Panc1 (cell line): ENCODE measurements around the gene SLC9A9. TPM values are rescaled to one million over a fixed set of nuclear protein-coding genes. Genes with fewer than 3 reads are reported as not detected.

ENCODE experiments used
- ATAC-seq: fragments of 200-7000 bp; cut with Tn5 transposase; 2 replicates; pipeline ENCODE4 v1.9.1; 2020; ENCODE audit warnings: mild to moderate bottlenecking, moderate library complexity
- BruUV-seq: library from RNA; stranded (reverse); fragments of 400-500 nt; replicated peaks from 2 replicates; lab custom pipeline; 2021; lab: Mats Ljungman, UMichigan
- CTCF ChIA-PET: fragments of 300-600 bp; sonication (Branson Sonifier 250); formaldehyde crosslinking; loops from one replicate; lab custom pipeline; 2022; ENCODE audit warnings: antibody characterized with exemption; lab: Charles Lee
- POLR2A ChIA-PET: fragments of 300-600 bp; sonication (Branson Sonifier 250); formaldehyde crosslinking; loops from one replicate; lab custom pipeline; 2022; ENCODE audit warnings: antibody characterized with exemption; lab: Charles Lee
- DNase-seq: peaks from one replicate; pipeline ENCODE4 v3.0.0-alpha.2; 2010; ENCODE audit warnings: low read depth, low spot score
- H3K27ac ChIP-seq: 2 replicates; pipeline ENCODE4 v1.5.1; 2011; ENCODE audit warnings: mild to moderate bottlenecking, low read length, inconsistent platforms
- H3K27me3 ChIP-seq: fragments of 200-500 bp; sonication (Bioruptor generic); 2 replicates; pipeline ENCODE4 v1.6.0; 2014; ENCODE audit warnings: low read length, inconsistent platforms; ENCODE audit not compliant: control insufficient read depth, insufficient read depth
- H3K36me3 ChIP-seq: fragments of 200-500 bp; sonication (Bioruptor generic); 2 replicates; pipeline ENCODE4 v1.5.1; 2014; ENCODE audit warnings: inconsistent platforms, mild to moderate bottlenecking, low read length, moderate library complexity; ENCODE audit not compliant: control insufficient read depth, insufficient read depth
- H3K4me1 ChIP-seq: 2 replicates; pipeline ENCODE4 v1.5.1; 2011; ENCODE audit warnings: inconsistent platforms, mild to moderate bottlenecking, low read length, moderate library complexity; ENCODE audit not compliant: control insufficient read depth, insufficient read depth
- H3K4me3 ChIP-seq, 2 experiments: 2 replicates each; pipeline ENCODE4 v1.5.1; 2011 to 2012; ENCODE audit warnings: low read depth in 2 of 2, low read length in 2 of 2, mild to moderate bottlenecking in 2 of 2, inconsistent platforms in 1 of 2, moderate library complexity in 1 of 2
- H3K9me3 ChIP-seq: fragments of 200-500 bp; sonication (Bioruptor generic); 2 replicates; pipeline ENCODE4 v1.5.1; 2014; ENCODE audit warnings: low read depth, mild to moderate bottlenecking, inconsistent platforms, low read length, moderate library complexity; ENCODE audit not compliant: control insufficient read depth, insufficient read depth
- POLR2AphosphoS5 ChIP-seq: IDR thresholded peaks from 2 replicates; pipeline ENCODE4 v1.6.1; 2012; ENCODE audit warnings: mild to moderate bottlenecking, low read depth, low read length, moderate library complexity
- SIN3A ChIP-seq: IDR thresholded peaks from 2 replicates; pipeline ENCODE4 v1.6.1; 2012; ENCODE audit warnings: low read depth, mild to moderate bottlenecking, low read length, moderate library complexity, borderline replicate concordance; ENCODE audit not compliant: insufficient read depth
- TCF7L2 ChIP-seq: IDR thresholded peaks from 2 replicates; pipeline ENCODE4 v1.6.1; 2011; ENCODE audit warnings: mild to moderate bottlenecking, low read depth, low read length, inconsistent platforms
- in situ Hi-C: cut with HindIII; loops from 2 replicates; pipeline ENCODE4 v1.10.0; 2016; ENCODE audit warnings: low sequenced_read_pairs, low pct_unique_long_range_greater_than_20kb
- intact Hi-C: fragments of 100-400 bp; cut with micrococcal nuclease; formaldehyde crosslinking; loops from one replicate; pipeline ENCODE4 v1.10.0; 2022; ENCODE audit not compliant: unreplicated experiment
- total RNA-seq: library from RNA; stranded (reverse); gene quantifications from one replicate; pipeline ENCODE4 v1.2.1, GENCODE V29; 2021; ENCODE audit not compliant: unreplicated experiment
- TF ChIP-seq, protein P1 (sequence below), 2 experiments: IDR thresholded peaks; 2 replicates each; pipeline ENCODE4 v1.6.1; 2011 to 2012; ENCODE audit warnings: low read depth in 2 of 2, control low read depth in 1 of 2, low read length in 1 of 2, mild to moderate bottlenecking in 1 of 2, moderate library complexity in 1 of 2; ENCODE audit not compliant: insufficient read depth in 1 of 2
- TF ChIP-seq, protein P2 (sequence below): fragments of 450-650 bp; IDR thresholded peaks from 2 replicates; pipeline ENCODE4 v1.5.1; 2017; ENCODE audit warnings: mild to moderate bottlenecking

Gene SLC9A9
- total RNA-seq, 1 experiment from 2014 or later: not detected

DNA sequence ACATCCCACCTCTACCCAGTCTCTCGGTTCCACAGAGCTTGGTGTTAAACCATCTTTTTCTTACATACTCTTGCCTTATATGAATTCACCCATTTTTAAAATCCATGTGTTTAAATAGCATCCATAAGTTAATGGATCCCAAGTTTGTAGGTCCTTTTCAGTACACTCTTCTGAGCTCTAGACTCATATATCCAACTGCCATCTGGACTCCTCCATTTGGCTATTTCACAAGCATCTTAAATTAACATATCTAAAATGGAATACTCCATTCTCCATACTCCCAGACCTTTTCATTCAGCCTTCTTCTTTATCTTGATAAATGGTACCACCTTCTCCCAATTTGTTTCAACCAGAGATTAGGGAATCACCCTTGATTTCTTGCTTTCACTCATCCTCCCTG, 615.3 kb downstream of the SLC9A9 start:
- H3K36me3 ChIP-seq: no peaks in the 10 kb centered on the region
- ChIA-PET CTCF (no interaction called here), POLR2A (no interaction called here)
- no peak overlapping the region for H3K4me3 ChIP-seq
- DNase-seq (no peak), ATAC-seq (no peak)
- no peaks in the 10 kb centered on the region for H3K9me3 ChIP-seq
- H3K27me3 ChIP-seq: peaks cover 2% of the 10 kb centered on the region; the same call in 1 of the 2 replicates
- intact Hi-C loops (no loop called here), in situ Hi-C loops (no loop called here)
- TF ChIP-seq TCF7L2 (no peak), POLR2AphosphoS5 (no peak), SIN3A (no peak)
- TF ChIP-seq, protein P1, sequence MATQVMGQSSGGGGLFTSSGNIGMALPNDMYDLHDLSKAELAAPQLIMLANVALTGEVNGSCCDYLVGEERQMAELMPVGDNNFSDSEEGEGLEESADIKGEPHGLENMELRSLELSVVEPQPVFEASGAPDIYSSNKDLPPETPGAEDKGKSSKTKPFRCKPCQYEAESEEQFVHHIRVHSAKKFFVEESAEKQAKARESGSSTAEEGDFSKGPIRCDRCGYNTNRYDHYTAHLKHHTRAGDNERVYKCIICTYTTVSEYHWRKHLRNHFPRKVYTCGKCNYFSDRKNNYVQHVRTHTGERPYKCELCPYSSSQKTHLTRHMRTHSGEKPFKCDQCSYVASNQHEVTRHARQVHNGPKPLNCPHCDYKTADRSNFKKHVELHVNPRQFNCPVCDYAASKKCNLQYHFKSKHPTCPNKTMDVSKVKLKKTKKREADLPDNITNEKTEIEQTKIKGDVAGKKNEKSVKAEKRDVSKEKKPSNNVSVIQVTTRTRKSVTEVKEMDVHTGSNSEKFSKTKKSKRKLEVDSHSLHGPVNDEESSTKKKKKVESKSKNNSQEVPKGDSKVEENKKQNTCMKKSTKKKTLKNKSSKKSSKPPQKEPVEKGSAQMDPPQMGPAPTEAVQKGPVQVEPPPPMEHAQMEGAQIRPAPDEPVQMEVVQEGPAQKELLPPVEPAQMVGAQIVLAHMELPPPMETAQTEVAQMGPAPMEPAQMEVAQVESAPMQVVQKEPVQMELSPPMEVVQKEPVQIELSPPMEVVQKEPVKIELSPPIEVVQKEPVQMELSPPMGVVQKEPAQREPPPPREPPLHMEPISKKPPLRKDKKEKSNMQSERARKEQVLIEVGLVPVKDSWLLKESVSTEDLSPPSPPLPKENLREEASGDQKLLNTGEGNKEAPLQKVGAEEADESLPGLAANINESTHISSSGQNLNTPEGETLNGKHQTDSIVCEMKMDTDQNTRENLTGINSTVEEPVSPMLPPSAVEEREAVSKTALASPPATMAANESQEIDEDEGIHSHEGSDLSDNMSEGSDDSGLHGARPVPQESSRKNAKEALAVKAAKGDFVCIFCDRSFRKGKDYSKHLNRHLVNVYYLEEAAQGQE (IDR thresholded peaks at IDR 0.05; ENCODE audit: insufficient read depth in 1 of 2, low read depth in 2 of 2, low read length in 1 of 2): no peak
- TF ChIP-seq, protein P2, sequence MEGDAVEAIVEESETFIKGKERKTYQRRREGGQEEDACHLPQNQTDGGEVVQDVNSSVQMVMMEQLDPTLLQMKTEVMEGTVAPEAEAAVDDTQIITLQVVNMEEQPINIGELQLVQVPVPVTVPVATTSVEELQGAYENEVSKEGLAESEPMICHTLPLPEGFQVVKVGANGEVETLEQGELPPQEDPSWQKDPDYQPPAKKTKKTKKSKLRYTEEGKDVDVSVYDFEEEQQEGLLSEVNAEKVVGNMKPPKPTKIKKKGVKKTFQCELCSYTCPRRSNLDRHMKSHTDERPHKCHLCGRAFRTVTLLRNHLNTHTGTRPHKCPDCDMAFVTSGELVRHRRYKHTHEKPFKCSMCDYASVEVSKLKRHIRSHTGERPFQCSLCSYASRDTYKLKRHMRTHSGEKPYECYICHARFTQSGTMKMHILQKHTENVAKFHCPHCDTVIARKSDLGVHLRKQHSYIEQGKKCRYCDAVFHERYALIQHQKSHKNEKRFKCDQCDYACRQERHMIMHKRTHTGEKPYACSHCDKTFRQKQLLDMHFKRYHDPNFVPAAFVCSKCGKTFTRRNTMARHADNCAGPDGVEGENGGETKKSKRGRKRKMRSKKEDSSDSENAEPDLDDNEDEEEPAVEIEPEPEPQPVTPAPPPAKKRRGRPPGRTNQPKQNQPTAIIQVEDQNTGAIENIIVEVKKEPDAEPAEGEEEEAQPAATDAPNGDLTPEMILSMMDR: no peak
- BruUV-seq: no TSS peak
- no peaks in the 10 kb centered on the region for H3K4me1 ChIP-seq
- H3K27ac ChIP-seq: no peak overlapping the region

- BruUV-seq: no TSS peak
- H3K36me3 ChIP-seq: no peaks in the 10 kb centered on the region
- CTCF ChIA-PET: no interaction called here
- no peak for ATAC-seq
- DNase-seq: no peak
- no peaks in the 10 kb centered on the region for H3K9me3 ChIP-seq
- TF ChIP-seq, protein P2: no peak
- no peak for TF ChIP-seq POLR2AphosphoS5
- TF ChIP-seq, protein P1 (IDR thresholded peaks at IDR 0.05; ENCODE audit: insufficient read depth in 1 of 2, low read depth in 2 of 2, low read length in 1 of 2): no peak
- H3K4me1 ChIP-seq: no peaks in the 10 kb centered on the region
- POLR2A ChIA-PET: no interaction called here
- in situ Hi-C loops (no loop called here), intact Hi-C loops (no loop called here)
- no peak overlapping the region for H3K4me3 ChIP-seq
- H3K27ac ChIP-seq: no peak overlapping the region
- H3K27me3 ChIP-seq: peaks cover 5% of the 10 kb centered on the region; the same call in 1 of the 2 replicates
Measured at GRCh38 chr3:143228405-143228804, 619.9 kb downstream of the SLC9A9 start.
